ENCODE data around the gene SLCO4C1.

Gene SLCO4C1

DNA sequence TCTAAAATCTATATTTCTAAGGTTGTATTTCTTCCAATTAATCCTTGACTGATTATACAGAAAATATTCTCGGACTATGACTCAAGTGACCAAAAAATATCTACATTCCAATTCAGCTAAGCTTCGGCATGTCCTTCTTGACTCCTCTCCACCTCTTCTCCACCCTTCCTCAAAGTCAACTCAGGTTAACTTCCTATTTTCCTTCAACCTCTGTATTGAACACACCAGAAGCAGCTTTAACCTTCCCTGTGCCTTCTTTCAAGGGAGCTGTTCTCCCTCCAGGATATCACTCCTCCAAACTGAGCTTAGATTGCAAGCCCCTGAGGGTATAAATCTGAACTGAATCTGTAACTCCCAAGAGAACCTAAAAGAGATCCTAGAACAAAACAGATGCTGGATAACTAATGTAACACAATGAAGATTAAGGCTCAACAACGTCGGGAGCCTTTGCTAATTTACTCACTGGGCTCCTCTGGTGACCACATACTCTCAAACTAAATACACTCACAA, 1.1 kb downstream of the SLCO4C1 start:
- Histone ChIP-seq H3K4me1 (ENCODE audit: control insufficient read depth, insufficient read depth, low read length) (peaks cover 2% of the 10 kb centered on the region), H3K36me3 (ENCODE audit: control insufficient read depth, insufficient read depth, low read length) (no peaks in the 10 kb centered on the region), H3K27me3 (ENCODE audit: control insufficient read depth, insufficient read depth, low read length) (no peaks in the 10 kb centered on the region), H3K9ac (ENCODE audit: low read length) (no peak overlapping the region), H3K27ac (ENCODE audit: low read depth, low read length) (no peak overlapping the region), H3K4me3 (ENCODE audit: low read length) (no peak overlapping the region)

DNA sequence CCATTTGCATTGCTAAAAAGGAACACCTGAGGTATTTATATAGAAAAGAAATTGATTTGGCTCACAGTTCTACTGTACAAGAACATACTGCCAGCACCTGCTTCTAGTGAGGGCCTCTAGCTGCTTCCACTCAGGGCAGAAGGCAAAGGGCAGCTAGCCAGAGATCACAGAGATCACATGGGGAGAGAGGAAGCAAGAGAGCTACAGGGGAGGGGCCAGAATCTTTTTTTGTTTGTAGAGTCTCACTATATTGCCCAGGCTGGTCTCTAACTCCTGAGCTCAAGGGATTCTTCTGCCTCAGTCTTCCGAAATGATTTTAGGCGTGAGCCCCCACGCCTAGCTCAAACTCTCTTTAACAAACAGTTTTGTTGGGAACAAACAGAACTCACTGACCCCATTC, 6.1 kb downstream of the SLCO4C1 start:
- Histone ChIP-seq H3K9ac (ENCODE audit: low read length) (no peak overlapping the region), H3K4me1 (ENCODE audit: control insufficient read depth, insufficient read depth, low read length) (no peaks in the 10 kb centered on the region), H3K27me3 (ENCODE audit: control insufficient read depth, insufficient read depth, low read length) (no peaks in the 10 kb centered on the region)

DNA sequence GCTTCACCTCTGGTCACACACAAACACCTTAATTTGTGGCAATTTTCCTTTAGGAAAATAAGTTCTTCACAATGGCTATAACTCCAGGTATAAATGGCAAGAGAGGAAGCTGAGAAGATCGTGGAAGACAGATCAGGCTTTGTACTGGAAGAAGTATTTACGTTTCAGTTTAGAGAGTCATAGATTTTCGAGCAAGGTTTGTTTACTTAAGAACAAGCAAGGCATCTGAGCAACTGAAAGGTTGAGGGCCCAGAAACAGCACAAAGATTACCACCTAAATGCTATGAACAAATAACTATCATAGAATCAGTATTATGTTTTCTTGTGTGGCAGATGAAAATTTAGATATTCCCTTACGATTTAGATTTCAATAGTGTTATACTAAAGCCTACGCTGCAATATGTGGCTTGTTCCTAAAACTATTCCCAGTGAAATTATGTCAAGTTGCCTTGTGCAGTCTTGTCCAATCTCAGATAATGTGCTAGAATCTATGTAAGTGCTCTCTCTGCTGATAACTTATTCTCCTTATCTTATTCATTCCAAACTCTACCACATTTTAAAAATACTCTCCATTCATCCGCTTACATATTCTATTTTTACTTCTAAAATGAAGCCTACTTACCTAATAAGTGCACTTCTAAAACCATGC, 6.7 kb downstream of the SLCO4C1 start:
- H3K36me3 ChIP-seq (ENCODE audit: control insufficient read depth, insufficient read depth, low read length): no peaks in the 10 kb centered on the region
- H3K4me1 ChIP-seq (ENCODE audit: control insufficient read depth, insufficient read depth, low read length): no peaks in the 10 kb centered on the region
- H3K9ac ChIP-seq (ENCODE audit: low read length): no peak overlapping the region
- H3K27me3 ChIP-seq (ENCODE audit: control insufficient read depth, insufficient read depth, low read length): no peaks in the 10 kb centered on the region
- no peak overlapping the region for H3K27ac ChIP-seq (ENCODE audit: low read depth, low read length)
- no peak overlapping the region for H3K4me3 ChIP-seq (ENCODE audit: low read length)

More for the DNA sequence above, 6.1 kb downstream of the SLCO4C1 start:
- no peak overlapping the region for H3K27ac ChIP-seq (ENCODE audit: low read depth, low read length)
- no peaks in the 10 kb centered on the region for H3K36me3 ChIP-seq (ENCODE audit: control insufficient read depth, insufficient read depth, low read length)
- H3K4me3 ChIP-seq (ENCODE audit: low read length): no peak overlapping the region

DNA sequence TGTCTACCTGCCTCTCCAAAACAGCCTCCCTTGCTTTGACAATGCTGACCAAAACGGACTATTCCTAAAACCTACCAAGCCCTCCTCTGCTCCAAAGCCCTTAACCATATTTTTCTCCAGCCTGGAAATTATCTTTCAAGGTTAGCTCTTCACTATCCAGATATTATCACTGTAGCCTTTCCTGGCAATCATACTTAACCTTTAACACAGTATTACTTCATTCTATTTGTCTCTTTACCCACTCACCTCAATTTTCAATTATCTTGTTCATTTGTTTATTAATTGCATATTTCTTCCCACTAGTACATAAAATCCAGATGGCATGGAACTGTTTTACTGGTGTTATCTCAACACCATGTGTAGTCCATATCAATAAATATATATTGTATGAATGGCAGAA, 7.5 kb downstream of the SLCO4C1 start:
- H3K27ac ChIP-seq (ENCODE audit: low read depth, low read length): no peak overlapping the region
- H3K4me3 ChIP-seq (ENCODE audit: low read length): no peak overlapping the region
- H3K4me1 ChIP-seq (ENCODE audit: control insufficient read depth, insufficient read depth, low read length): no peaks in the 10 kb centered on the region
- H3K36me3 ChIP-seq (ENCODE audit: control insufficient read depth, insufficient read depth, low read length): no peaks in the 10 kb centered on the region
- no peak overlapping the region for H3K9ac ChIP-seq (ENCODE audit: low read length)
- H3K27me3 ChIP-seq (ENCODE audit: control insufficient read depth, insufficient read depth, low read length): no peaks in the 10 kb centered on the region

DNA sequence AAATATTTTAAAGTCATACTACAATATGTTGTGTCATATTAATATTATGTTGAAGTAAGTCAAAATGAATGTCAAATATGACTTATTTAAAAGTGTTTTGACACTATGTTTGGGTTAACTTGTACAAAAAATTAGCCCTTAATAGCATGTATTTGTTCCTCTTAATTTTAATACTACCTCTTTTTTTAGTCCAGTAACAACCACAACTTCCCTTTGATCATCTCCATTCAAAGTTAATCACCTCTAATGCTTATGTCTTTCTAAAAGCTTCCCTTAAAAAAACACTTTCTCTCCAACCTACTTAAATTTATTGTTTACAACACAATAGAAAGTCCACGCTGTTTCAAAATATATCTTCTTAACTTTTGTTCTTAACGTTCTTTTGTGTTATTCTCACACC, 9.6 kb downstream of the SLCO4C1 start:
- no peaks in the 10 kb centered on the region for H3K36me3 ChIP-seq (ENCODE audit: control insufficient read depth, insufficient read depth, low read length)
- H3K27me3 ChIP-seq (ENCODE audit: control insufficient read depth, insufficient read depth, low read length): no peaks in the 10 kb centered on the region
- H3K4me1 ChIP-seq (ENCODE audit: control insufficient read depth, insufficient read depth, low read length): no peaks in the 10 kb centered on the region
- no peak overlapping the region for H3K4me3 ChIP-seq (ENCODE audit: low read length)
- H3K9ac ChIP-seq (ENCODE audit: low read length): no peak overlapping the region
- no peak overlapping the region for H3K27ac ChIP-seq (ENCODE audit: low read depth, low read length)

DNA sequence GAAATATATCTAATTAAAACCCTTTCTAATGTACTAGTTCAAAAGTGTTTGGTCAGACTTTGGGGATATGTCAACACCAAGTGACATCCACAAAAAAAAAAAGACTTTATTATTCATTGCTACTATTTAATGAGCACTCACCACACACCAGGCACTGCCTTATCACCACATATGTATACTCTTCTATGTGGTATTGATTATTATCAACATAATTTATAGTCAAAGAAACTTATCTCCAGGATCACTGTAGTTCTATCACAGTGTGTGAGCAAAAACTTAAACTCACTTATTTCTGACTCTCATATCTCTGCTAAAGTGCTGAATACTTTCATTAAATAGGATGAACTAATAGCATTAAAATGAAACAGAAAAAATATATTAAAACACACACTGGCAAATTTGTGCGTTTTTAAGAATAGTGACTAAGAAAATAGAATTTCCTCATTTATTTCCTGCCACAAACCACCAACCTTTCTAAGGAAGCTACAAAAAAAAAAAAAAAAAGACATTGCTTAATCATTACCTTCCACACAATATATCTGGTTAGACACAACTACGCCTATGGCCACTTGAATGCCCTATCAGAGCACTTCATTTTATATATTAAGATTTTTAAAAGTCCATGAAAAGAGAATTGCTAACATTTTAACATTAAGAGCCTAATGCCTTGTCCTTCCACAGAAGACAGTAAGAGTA, 12.8 kb downstream of the SLCO4C1 start:
- Histone ChIP-seq H3K27ac (ENCODE audit: low read depth, low read length) (no peak overlapping the region), H3K4me1 (ENCODE audit: control insufficient read depth, insufficient read depth, low read length) (no peaks in the 10 kb centered on the region), H3K9ac (ENCODE audit: low read length) (no peak overlapping the region), H3K4me3 (ENCODE audit: low read length) (no peak overlapping the region), H3K36me3 (ENCODE audit: control insufficient read depth, insufficient read depth, low read length) (no peaks in the 10 kb centered on the region), H3K27me3 (ENCODE audit: control insufficient read depth, insufficient read depth, low read length) (no peaks in the 10 kb centered on the region)

DNA sequence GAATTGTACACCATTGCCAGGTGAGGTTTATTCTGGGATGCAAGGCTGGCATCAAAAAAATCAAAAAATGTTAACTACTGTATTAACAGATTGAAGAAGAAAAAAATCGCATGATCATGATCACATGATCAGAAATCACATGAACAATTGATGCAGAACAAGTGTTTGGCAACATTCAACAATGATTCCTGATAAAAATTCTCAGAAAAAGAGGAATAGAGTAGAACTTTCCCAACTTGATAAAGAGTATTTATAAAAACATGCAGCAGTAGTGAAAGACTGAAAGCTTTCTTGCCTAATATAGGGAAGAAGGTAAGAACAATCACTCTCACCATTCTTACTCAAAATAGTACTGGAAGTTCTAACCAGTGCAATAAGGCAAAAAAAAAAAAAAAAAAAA, 16.4 kb downstream of the SLCO4C1 start:
- Histone ChIP-seq H3K36me3 (ENCODE audit: control insufficient read depth, insufficient read depth, low read length) (no peaks in the 10 kb centered on the region), H3K4me1 (ENCODE audit: control insufficient read depth, insufficient read depth, low read length) (no peaks in the 10 kb centered on the region), H3K27ac (ENCODE audit: low read depth, low read length) (no peak overlapping the region), H3K27me3 (ENCODE audit: control insufficient read depth, insufficient read depth, low read length) (no peaks in the 10 kb centered on the region), H3K9ac (ENCODE audit: low read length) (no peak overlapping the region), H3K4me3 (ENCODE audit: low read length) (no peak overlapping the region)

DNA sequence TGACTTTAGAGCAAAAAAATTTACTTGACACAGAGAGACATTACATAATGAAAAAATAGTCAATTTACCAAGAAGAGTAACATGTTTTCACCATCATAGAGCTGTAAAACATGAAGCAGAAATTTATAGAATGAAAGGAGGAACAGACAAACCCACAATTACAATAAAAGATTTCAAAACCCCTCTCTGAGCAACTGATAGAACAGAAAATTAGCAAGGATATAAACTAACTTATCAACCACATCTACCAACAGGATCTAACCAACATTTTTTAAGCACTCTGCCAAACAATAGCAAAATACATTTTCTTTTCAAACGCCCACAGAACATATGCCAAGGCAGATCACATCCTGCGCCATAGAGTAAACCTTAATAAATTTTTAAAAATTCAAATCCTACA, 17.9 kb downstream of the SLCO4C1 start:
- Histone ChIP-seq H3K27me3 (ENCODE audit: control insufficient read depth, insufficient read depth, low read length) (no peaks in the 10 kb centered on the region), H3K4me3 (ENCODE audit: low read length) (no peak overlapping the region), H3K4me1 (ENCODE audit: control insufficient read depth, insufficient read depth, low read length) (no peaks in the 10 kb centered on the region), H3K9ac (ENCODE audit: low read length) (no peak overlapping the region), H3K36me3 (ENCODE audit: control insufficient read depth, insufficient read depth, low read length) (no peaks in the 10 kb centered on the region), H3K27ac (ENCODE audit: low read depth, low read length) (no peak overlapping the region)

DNA sequence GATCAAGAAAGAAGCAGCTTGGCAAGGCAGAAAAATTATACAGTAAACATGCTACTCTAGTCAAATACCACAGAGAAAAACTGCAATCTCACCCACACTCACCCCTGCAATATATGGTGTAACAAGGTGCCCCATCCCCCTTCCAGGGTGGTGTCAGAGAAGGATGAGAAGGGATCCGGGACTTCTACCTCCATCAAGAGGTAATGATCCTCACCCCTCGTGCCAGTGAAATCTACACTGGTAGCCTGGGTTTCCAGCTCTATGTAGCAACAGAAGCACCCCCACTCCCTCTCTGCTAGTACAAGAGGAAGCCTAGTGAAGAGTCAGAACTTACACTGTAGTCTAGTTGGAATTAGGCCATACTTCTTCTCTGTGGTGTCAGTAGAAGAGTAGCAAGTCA, 18.9 kb downstream of the SLCO4C1 start:
- H3K36me3 ChIP-seq (ENCODE audit: control insufficient read depth, insufficient read depth, low read length): no peaks in the 10 kb centered on the region

DNA sequence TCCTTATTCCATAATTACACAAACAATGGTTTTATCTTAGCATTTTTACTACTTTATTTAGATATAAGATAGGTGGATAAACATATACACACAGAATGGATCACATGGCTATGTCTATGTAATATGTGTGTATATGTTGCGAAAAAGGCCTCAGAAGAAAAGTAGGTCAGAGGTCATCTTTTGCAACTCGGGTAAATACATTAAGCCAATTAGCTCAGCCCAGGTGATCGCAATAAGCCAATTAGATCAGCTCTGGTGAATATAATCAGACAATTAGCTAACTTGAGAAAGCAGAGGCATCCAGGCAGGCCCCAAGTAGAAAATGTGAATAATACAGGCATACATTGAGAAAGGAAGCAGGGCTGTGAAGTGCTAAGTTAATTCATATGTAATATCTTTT, 24.3 kb downstream of the SLCO4C1 start:
- H3K27ac ChIP-seq (ENCODE audit: low read depth, low read length): no peak overlapping the region
- H3K36me3 ChIP-seq (ENCODE audit: control insufficient read depth, insufficient read depth, low read length): no peaks in the 10 kb centered on the region
- H3K4me1 ChIP-seq (ENCODE audit: control insufficient read depth, insufficient read depth, low read length): no peaks in the 10 kb centered on the region
- no peaks in the 10 kb centered on the region for H3K27me3 ChIP-seq (ENCODE audit: control insufficient read depth, insufficient read depth, low read length)
- H3K4me3 ChIP-seq (ENCODE audit: low read length): no peak overlapping the region
- no peak overlapping the region for H3K9ac ChIP-seq (ENCODE audit: low read length)

More for the DNA sequence above, 18.9 kb downstream of the SLCO4C1 start:
- Histone ChIP-seq H3K9ac (ENCODE audit: low read length) (no peak overlapping the region), H3K27me3 (ENCODE audit: control insufficient read depth, insufficient read depth, low read length) (no peaks in the 10 kb centered on the region), H3K27ac (ENCODE audit: low read depth, low read length) (no peak overlapping the region), H3K4me1 (ENCODE audit: control insufficient read depth, insufficient read depth, low read length) (no peaks in the 10 kb centered on the region), H3K4me3 (ENCODE audit: low read length) (no peak overlapping the region)

DNA sequence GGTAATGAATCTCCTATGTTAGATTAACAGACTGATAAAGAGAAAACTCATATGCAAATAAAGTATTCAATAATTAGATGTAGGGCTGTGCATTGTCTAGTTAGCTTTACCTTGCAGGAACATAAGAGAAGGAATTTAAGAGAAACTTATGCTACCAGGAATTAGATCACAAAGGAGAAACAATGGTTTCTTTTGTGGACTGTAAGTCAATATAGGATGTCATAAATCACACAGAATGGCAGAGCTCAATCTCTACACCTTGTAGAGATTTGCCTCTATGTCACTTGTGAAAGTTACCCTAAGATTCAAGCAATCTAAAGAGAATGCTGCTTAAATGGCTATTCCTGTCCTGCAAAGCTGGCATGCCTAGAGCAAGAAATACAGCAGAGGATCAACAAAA, 26.0 kb downstream of the SLCO4C1 start:
- Histone ChIP-seq H3K27me3 (ENCODE audit: control insufficient read depth, insufficient read depth, low read length) (no peaks in the 10 kb centered on the region), H3K9ac (ENCODE audit: low read length) (no peak overlapping the region), H3K4me3 (ENCODE audit: low read length) (no peak overlapping the region), H3K36me3 (ENCODE audit: control insufficient read depth, insufficient read depth, low read length) (no peaks in the 10 kb centered on the region), H3K4me1 (ENCODE audit: control insufficient read depth, insufficient read depth, low read length) (no peaks in the 10 kb centered on the region), H3K27ac (ENCODE audit: low read depth, low read length) (no peak overlapping the region)

DNA sequence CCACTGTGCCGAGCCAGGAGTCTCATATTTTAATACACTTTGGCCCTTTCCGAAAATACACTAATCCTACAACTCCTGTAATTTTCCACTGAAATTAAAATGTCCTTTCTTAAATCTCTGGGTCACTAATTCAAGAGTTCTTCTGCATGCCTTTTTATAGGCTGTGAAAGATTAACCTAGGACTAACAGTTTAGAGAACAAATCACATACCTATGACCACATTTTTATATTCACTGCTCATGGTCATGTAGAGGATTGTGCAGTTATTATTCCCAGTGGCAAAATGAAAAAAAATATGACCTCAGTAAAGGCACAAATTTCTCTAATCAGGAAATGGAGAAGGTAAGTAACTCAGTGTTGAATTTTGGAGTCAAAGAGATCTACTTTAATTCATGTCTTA, 33.4 kb downstream of the SLCO4C1 start:
- no peak overlapping the region for H3K9ac ChIP-seq (ENCODE audit: low read length)
- no peaks in the 10 kb centered on the region for H3K36me3 ChIP-seq (ENCODE audit: control insufficient read depth, insufficient read depth, low read length)
- H3K27me3 ChIP-seq (ENCODE audit: control insufficient read depth, insufficient read depth, low read length): no peaks in the 10 kb centered on the region
- H3K27ac ChIP-seq (ENCODE audit: low read depth, low read length): no peak overlapping the region
- H3K4me3 ChIP-seq (ENCODE audit: low read length): no peak overlapping the region
- H3K4me1 ChIP-seq (ENCODE audit: control insufficient read depth, insufficient read depth, low read length): no peaks in the 10 kb centered on the region

DNA sequence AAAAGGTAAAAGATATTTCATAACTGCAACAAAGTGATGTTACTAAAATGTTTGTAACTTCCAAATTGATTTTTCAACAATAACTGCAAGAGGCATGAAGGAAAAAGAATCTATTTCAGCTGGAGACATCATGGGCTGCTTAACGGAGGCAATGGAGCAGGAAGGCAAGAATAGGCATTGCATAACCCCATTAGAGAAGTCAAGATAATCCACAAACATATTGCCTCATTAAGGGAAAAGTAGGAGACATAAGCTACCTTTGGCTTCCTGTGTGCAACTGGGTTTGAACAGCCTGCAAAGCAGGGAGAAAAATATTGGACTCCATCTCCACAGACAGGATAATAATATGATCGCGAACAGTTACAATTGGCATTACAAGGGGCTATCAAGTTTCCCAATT, 46.7 kb downstream of the SLCO4C1 start:
- no peak overlapping the region for H3K4me3 ChIP-seq (ENCODE audit: low read length)
- no peak overlapping the region for H3K9ac ChIP-seq (ENCODE audit: low read length)
- no peaks in the 10 kb centered on the region for H3K36me3 ChIP-seq (ENCODE audit: control insufficient read depth, insufficient read depth, low read length)
- H3K4me1 ChIP-seq (ENCODE audit: control insufficient read depth, insufficient read depth, low read length): no peaks in the 10 kb centered on the region
- no peak overlapping the region for H3K27ac ChIP-seq (ENCODE audit: low read depth, low read length)
- H3K27me3 ChIP-seq (ENCODE audit: control insufficient read depth, insufficient read depth, low read length): no peaks in the 10 kb centered on the region
